GM12874 (cell line): ENCODE data around the gene PLCG2.

Source experiments
- CTCF ChIP-seq: IDR thresholded peaks from 2 replicates; pipeline ENCODE4 v1.5.1; 2011; ENCODE audit warnings: low read depth, mild to moderate bottlenecking, control low read depth, low read length, moderate library complexity; ENCODE audit not compliant: insufficient read depth

The PLCG2 gene

GRCh38 chr16:81814751-81815428, 35.8 kb downstream of the PLCG2 start:
- TF ChIP-seq CTCF: no peak

DNA sequence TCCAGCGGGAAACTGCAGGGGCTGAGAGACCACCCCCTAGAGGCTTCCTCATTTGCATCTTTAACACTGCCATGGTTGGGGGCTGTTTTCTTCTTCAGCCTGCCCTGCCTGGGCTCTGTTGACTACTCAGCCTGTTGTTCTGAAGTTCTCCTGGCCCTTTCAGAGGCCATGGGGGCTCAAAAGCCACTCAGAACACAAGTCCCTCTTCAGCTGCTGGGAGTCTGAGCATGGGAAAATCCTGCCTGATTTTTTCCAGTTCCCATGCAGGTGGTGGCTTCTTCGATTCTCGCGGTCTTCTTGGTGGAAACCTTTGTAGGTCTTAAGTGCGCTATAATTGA, 36.3 kb downstream of the PLCG2 start:
- no peak for TF ChIP-seq CTCF

- no peak for TF ChIP-seq CTCF
These were observed 37.3 kb downstream of the PLCG2 start for GRCh38 chr16:81816351-81816750.

- no peak for TF ChIP-seq CTCF
These were observed 37.7 kb downstream of the PLCG2 start for GRCh38 chr16:81816793-81817210.

GRCh38 chr16:81817296-81817695, 38.2 kb downstream of the PLCG2 start:
- no peak for TF ChIP-seq CTCF

GRCh38 chr16:81817789-81818567, 38.9 kb downstream of the PLCG2 start:
- no peak for TF ChIP-seq CTCF

GRCh38 chr16:81818568-81818896, 39.4 kb downstream of the PLCG2 start:
- TF ChIP-seq CTCF: no peak
